Measurements from ENCODE around the gene GALNT6.

The GALNT6 gene

DNA sequence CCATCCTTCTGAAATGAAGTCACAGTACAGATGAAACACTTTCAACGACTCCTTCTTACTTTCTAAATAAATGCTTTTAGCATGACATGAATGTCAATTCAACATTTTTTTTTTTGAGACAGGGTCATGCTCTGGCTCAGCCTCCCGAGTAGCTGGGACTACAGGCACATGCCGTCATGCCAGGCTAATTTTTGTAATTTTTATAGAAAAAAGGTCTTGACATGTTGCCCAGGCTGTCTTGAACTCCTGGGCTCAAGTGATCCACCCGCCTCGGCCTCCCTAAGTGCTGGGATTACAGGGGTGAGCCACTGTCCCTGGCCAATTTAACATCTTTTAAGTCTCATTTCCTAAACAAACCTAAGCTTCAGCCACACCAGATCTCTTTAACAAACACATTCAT is 16.4 kb downstream of the GALNT6 start:
- TF ChIP-seq CTCF (IDR thresholded peaks at IDR 0.05; ENCODE audit: borderline replicate concordance, insufficient read depth, low read depth, low read length) = no peak
- no peak overlapping the region for H3K4me3 ChIP-seq (ENCODE audit: low read depth, low read length)

DNA sequence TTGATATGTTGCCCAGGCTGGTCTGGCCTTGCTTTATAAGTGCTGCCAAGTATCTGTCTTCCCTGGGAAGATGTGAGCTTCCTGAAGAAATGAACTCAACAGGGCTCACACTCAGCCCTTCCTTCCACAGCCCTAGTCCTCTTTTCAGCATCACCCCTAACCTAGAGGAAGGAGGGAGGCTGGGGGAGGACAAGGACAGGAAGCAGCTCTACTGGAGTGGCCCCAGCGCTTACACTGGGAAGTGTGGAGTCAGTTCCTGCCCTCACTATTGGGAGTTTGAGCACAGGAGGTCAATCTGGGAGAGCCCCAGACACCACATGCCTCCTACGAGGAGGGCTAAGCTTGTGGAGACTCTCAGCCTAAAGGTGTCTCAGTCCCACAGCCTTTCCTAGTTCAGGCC is 16.8 kb downstream of the GALNT6 start:
- H3K4me3 ChIP-seq (ENCODE audit: low read depth, low read length) = no peak overlapping the region
- no peak for TF ChIP-seq CTCF (IDR thresholded peaks at IDR 0.05; ENCODE audit: borderline replicate concordance, insufficient read depth, low read depth, low read length)

DNA sequence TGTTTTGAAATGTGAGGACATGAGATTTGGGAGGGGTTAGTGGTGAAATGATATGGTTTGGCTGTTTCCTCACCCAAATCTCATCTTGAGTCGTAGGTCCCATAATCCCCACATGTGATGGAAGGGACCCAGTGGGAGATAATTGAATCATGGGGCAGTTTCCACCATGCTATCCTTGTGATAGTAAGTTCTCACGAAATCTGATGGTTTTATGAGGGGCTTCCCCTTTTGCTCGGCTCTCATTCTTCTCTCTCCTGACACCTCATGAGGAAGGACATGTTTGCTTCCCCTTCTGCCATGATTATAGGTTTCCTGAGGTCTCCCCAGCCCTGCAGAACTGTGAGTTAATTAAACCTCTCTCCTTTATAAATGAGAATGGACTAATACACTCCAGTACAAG is 18.0 kb downstream of the GALNT6 start:
- H3K4me3 ChIP-seq (ENCODE audit: low read depth, low read length) = no peak overlapping the region
- no peak for TF ChIP-seq CTCF (IDR thresholded peaks at IDR 0.05; ENCODE audit: borderline replicate concordance, insufficient read depth, low read depth, low read length)

DNA sequence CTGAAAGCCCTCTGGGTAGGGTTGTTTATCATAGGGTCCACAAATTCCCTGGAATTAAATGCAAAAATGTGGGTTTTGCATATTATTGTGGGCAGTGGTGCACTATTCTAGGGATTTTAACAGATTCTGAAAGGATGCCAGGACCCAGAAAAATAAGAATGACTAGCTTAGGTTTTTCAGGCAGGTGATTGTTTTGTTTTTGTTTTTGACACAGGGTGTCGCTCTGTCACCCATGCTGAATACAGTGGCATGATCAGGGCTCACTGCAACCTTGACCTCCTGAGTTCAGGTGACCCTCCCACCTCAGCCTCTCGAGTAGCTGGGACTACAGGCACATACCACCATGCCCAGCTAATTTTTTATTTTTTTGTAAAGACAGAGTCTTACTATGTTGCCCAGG is 19.2 kb downstream of the GALNT6 start:
- H3K4me3 ChIP-seq (ENCODE audit: low read depth, low read length) = no peak overlapping the region
- TF ChIP-seq CTCF (IDR thresholded peaks at IDR 0.05; ENCODE audit: borderline replicate concordance, insufficient read depth, low read depth, low read length) = no peak

DNA sequence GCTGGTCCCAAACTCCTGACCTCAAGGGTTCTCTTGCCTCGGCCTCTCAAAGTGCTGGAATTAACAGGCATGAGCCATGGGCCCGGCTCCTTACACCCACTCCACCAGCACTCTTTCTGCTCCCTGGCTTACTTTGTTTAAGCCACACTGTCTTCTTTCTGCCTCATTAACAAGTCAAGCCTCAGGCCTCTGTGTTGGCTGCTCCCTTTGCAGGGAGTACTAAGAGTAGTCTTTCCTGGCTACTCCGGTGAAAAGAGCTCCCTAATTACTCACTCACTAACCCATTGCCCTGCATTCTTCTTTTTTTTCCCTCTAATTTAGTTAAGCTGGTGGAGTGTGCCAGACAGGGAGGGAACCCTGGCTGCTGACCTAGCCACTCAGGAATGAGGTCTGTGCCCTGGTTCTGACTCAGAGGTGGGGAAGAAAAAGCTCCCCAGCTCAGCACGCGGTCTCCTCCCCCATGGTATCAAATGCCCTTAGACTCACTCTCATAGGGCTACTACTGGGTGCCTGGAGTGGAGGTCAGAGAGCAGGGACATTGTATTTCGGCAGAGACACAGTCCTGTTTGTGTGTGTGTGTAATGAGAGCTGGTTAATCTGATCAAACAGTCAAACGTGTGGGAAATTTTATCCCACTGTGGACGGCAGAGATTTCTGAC is 19.8 kb downstream of the GALNT6 start:
- no peak overlapping the region for H3K4me3 ChIP-seq (ENCODE audit: low read depth, low read length)
- no peak for TF ChIP-seq CTCF (IDR thresholded peaks at IDR 0.05; ENCODE audit: borderline replicate concordance, insufficient read depth, low read depth, low read length)

DNA sequence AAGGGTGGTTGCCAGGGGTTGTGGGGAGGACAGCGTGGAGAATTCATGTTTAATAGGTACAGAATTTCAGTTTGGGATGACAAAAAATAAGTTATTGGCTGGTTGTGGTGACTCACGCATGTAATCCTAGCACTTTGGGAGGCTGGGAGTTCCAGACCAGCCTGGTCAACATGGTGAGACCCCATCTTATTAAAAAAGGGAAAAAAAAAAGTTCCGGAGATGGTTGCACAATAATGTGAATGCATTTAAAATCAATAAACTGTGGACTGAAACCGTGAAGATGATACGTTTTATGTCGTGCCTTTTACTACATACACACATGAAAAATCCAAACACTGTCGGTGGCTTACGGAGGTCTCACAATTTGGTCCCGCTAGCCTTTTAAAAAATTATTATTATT is 20.5 kb downstream of the GALNT6 start:
- no peak for TF ChIP-seq CTCF (IDR thresholded peaks at IDR 0.05; ENCODE audit: borderline replicate concordance, insufficient read depth, low read depth, low read length)
- H3K4me3 ChIP-seq (ENCODE audit: low read depth, low read length) = no peak overlapping the region

- no peak overlapping the region for H3K4me3 ChIP-seq (ENCODE audit: low read depth, low read length)
- no peak for TF ChIP-seq CTCF (IDR thresholded peaks at IDR 0.05; ENCODE audit: borderline replicate concordance, insufficient read depth, low read depth, low read length)
Measured at GRCh38 chr12:51369581-51369980, 21.6 kb downstream of the GALNT6 start.
